Measurements from ENCODE around the gene DNA2.
"Not testable (repeated sequence)": the region's sequence is repeated elsewhere in the genome, so short reads cannot be mapped to it uniquely, and the experiment has no call there.

The DNA2 gene

DNA sequence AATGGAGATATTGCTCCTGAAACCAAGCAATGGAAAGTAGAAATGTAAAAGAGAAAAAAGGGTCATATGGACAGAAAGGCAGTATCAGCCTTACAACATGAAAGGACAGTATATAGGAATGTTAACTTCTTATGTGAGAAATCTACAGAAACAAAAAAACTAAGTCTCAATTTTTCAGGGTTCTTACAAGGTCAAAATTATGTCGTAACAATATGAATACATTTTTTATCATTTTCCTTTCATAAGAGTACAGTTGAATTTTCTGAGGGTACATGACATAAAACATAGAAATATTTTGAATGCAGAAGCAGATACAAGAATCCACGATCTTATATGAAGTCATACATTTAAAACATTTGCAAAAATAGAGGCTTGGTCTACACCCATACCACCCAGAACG, 10.7 kb downstream of the DNA2 start:
- ChIA-PET CTCF (interaction anchor here (1.9 kb wide), 1 partner anchor 13 kb away, joined by 5 read pairs; no protein-coding TSS in a partner anchor), POLR2A (no interaction called here)
- no peak for DNase-seq (ENCODE audit: extremely low spot score)
- TF ChIP-seq, protein P1, sequence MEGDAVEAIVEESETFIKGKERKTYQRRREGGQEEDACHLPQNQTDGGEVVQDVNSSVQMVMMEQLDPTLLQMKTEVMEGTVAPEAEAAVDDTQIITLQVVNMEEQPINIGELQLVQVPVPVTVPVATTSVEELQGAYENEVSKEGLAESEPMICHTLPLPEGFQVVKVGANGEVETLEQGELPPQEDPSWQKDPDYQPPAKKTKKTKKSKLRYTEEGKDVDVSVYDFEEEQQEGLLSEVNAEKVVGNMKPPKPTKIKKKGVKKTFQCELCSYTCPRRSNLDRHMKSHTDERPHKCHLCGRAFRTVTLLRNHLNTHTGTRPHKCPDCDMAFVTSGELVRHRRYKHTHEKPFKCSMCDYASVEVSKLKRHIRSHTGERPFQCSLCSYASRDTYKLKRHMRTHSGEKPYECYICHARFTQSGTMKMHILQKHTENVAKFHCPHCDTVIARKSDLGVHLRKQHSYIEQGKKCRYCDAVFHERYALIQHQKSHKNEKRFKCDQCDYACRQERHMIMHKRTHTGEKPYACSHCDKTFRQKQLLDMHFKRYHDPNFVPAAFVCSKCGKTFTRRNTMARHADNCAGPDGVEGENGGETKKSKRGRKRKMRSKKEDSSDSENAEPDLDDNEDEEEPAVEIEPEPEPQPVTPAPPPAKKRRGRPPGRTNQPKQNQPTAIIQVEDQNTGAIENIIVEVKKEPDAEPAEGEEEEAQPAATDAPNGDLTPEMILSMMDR (IDR thresholded peaks at IDR 0.05; ENCODE audit: control extremely low read depth, extremely low read depth, low read depth, missing control alignments): no peak

DNA sequence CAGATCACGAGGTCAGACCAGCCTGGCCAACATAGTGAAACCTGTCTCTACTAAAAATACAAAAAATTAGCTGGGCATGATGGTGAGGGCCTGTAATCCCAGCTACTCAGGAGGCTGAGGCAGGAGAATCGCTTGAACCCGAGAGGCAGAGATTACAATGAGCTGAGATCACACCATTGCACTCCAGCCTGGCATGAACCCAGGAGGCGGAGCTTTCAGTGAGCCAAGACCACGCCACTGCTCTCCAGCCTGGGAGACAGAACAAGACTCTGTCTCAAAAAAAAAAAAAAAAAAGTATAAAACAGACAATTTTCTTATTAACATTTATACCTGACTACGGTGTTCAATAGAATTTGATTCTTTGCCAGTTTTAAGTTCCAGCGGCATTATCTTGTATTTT, 22.1 kb downstream of the DNA2 start:
- DNase-seq (ENCODE audit: extremely low spot score): not testable (repeated sequence)
- ChIA-PET CTCF (interaction anchor here (1.2 to 1.3 kb wide), 2 partner anchors 19 to 27 kb away, joined by 3 read pairs; no protein-coding TSS in a partner anchor), POLR2A (interaction anchor here (0.6 kb wide), 1 partner anchor 70 kb away, joined by 4 read pairs; no protein-coding TSS in a partner anchor)

DNA sequence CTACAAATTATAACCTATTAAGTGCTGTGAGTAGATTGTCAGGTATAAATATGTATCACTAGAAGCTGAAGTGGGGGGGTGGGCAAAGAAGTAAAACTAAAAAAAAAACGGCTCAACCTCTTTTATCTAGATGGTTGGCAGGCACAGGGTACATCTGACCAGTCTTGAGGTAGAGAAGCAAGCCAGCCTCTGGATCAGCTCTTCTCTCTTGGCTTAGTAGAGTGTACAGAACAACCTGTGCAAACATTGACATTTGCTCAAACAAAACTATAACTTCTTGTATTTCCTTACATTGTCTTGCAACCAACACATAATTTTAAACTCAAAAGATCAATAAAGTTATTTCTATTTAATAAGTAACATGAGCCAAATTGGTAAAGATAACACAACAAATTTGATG, 25.6 kb downstream of the DNA2 start:
- no peak for DNase-seq (ENCODE audit: extremely low spot score)
- TF ChIP-seq, protein P1 (IDR thresholded peaks at IDR 0.05; ENCODE audit: control extremely low read depth, extremely low read depth, low read depth, missing control alignments): no peak
- POLR2A ChIA-PET: no interaction called here
- CTCF ChIA-PET: no interaction called here

DNA sequence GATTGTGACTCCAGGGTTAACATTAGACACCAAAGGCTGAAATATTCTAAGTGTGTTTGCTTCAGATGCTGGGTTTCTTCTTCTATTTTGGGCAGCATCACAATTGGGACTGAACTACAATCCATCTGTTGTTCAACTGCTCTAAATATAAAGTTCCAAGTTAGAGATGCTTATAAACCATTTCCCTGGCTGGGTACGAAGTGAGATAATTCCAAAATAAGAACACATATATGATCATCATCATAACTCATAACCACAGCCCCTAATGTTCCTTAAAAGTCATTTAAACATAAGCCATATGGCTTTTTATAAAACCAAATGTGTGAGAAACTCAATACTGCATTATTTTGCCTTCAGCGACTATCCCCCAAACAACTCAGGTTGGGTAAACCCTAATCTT, 28.8 kb downstream of the DNA2 start:
- ChIA-PET POLR2A (no interaction called here), CTCF (no interaction called here)
- TF ChIP-seq, protein P1 (IDR thresholded peaks at IDR 0.05; ENCODE audit: control extremely low read depth, extremely low read depth, low read depth, missing control alignments): no peak
- no peak for DNase-seq (ENCODE audit: extremely low spot score)

DNA sequence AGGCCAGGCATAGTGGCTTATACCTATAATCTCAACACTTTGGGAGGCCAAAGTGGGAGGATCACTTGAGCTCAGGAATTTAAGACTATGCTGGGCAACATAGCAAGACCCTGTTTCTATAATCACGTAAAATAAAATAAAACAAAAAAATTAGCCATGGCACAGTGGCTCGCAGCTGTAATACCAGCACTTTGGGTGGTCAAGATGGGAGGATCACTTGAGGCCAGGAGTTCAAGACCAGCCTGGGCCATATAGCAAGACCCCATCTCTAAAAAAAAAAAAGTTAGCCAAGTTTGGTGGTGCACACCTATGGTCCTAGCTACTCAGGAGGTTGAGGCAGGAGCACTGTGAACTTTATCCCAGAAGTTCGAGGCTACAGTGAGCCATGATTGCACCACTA, 30.9 kb downstream of the DNA2 start:
- TF ChIP-seq, protein P1 (IDR thresholded peaks at IDR 0.05; ENCODE audit: control extremely low read depth, extremely low read depth, low read depth, missing control alignments): no peak
- no peak for DNase-seq (ENCODE audit: extremely low spot score)
- POLR2A ChIA-PET: no interaction called here
- CTCF ChIA-PET: interaction anchor here (1.1 kb wide), 1 partner anchor 55 kb away, joined by 3 read pairs; no protein-coding TSS in a partner anchor

DNA sequence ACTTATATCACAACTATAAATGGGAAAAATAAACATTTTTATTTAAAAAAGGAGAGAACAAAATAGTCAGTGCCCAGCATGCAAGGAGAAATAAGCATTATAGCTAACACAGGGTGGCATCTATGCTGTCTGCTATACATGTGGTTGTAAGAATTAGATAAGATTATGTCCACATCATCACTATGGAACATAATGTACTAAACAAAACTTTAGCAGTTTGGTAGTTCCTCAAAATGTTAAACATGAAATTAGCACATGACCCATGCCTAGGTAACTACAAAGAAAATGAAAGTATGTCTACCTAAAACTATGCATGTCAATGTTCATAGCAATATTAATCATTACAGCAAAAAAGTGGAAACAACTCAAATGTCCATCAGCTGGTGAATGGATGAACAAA, 36.0 kb downstream of the DNA2 start:
- POLR2A ChIA-PET: no interaction called here
- CTCF ChIA-PET: no interaction called here
- TF ChIP-seq, protein P1 (IDR thresholded peaks at IDR 0.05; ENCODE audit: control extremely low read depth, extremely low read depth, low read depth, missing control alignments): no peak
- DNase-seq (ENCODE audit: extremely low spot score): no peak

DNA sequence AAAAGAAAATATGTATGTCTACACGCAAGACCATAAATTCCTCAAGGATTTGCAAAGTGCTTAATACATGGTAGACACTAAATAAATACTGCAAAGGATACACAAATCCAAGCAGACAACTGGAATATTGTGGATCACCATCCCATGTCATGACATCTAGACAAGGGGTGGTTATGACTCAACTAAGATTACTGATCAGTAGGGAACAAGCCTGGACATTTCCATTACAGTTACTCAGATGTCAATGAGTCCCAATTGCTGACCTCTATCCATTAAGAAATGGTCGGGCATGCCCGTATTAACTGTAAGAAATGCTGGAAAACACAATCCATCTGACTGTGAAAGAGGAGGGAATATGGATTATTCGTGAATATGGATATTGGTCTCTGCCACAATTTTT, 37.1 kb downstream of the DNA2 start:
- DNase-seq (ENCODE audit: extremely low spot score): no peak
- TF ChIP-seq, protein P1 (IDR thresholded peaks at IDR 0.05; ENCODE audit: control extremely low read depth, extremely low read depth, low read depth, missing control alignments): no peak
- POLR2A ChIA-PET: no interaction called here
- CTCF ChIA-PET: no interaction called here

All from GM10248 (cell line).